Jurkat, Clone E6-1 (cell line): Measurements from ENCODE around the gene RNASE13.
"Not testable (repeated sequence)": the region's sequence is repeated elsewhere in the genome, so short reads cannot be mapped to it uniquely, and the experiment has no call there.

Experiments
- DNase-seq: peaks from one replicate; pipeline ENCODE4 v3.0.0-alpha.2; 2011; ENCODE audit warnings: low read depth, low spot score
- H3K4me3 ChIP-seq: 2 replicates; pipeline ENCODE4 v1.5.1; 2011; ENCODE audit warnings: mild to moderate bottlenecking, low read length, control low read depth, moderate library complexity

Gene RNASE13

GRCh38 chr14:21001218-21001617 lies 33.4 kb downstream of the RNASE13 start:
- no peak for DNase-seq
- no peak overlapping the region for H3K4me3 ChIP-seq

DNA sequence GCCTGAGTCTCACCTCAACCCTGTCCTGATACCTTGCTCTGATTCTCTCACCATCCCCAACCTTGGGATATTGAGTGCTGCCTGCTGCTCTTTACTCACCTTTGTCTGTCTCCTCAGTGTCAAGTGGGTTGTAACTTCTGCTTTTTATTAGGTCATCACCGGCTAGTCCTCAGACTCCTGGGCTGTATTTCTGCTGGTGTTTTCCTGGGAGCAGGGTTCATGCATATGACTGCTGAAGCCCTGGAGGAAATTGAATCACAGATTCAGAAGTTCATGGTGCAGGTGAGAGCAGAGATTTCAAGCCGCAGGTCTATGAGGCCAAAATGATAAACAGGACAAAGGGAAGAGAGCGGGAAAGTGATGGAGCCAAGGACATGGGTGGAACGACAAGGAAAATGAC lies 35.0 kb downstream of the RNASE13 start:
- no peak for DNase-seq
- no peak overlapping the region for H3K4me3 ChIP-seq

DNA sequence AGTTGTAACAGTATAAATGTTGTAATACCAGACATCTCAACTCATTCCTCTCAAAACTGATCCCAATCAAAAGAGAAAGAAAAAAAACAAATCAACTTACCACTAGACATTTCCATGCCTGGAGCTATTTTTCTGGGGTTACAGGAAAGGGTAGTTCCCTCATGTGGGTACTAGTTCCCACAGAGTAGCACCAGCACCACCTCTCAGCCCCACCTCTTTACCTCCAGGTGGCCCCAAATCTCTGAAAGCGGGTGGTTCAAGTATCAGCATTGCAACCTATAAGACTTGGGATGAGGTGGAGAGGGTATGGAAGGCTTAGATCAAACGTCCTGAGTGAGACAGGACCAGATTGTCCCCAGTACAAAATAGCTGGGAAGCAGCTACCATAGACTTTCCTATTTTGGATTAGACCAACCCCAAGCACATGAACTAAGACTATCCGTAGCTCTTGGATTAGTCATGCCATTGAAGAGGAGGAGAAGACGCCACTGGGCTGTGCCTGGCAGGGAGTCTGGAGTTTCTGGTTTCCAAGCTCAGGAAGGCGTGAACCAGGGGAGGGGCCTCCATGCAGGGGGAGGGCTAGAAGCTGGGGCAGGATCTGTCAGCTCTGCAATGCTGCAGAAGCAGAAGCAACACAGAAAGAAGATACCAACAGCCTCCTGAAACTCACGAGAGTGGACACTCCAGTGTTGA lies 35.8 kb downstream of the RNASE13 start, which contains the start of gene SLC39A2:
SLC39A2 (plus strand) TSS at position 620 of the 693 bp plus-strand sequence. CDS start 154 bp downstream, outside the sequence.
- H3K4me3 ChIP-seq = no peak within 1 kb of the TSS
- no peak for DNase-seq

DNA sequence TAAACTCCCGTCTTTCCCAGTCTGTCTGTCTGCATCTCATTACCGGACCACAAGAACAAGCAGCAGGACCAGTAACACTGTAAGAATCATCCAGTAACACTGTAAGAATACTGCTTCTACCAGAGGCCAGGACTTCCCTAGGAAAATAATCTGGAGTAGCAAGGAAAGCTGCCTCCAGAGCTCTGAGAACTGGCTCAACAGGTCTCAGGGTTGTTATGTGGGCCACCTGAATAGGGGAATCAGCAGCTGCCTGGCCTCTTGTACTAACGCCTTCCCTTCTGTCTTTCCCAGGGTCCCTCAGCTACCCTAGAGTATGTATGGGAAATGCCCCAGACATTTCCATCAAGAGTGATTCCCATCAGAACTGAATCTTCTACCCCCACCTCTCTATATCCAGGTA lies 36.5 kb downstream of the RNASE13 start:
- no peak overlapping the region for H3K4me3 ChIP-seq
- DNase-seq = no peak

- DNase-seq = peak; percentile 33
- H3K4me3 ChIP-seq = no peak overlapping the region
Measured at GRCh38 chr14:20997564-20997963, 37.0 kb downstream of the RNASE13 start.

- no peak overlapping the region for H3K4me3 ChIP-seq
Measured at GRCh38 chr14:20997115-20997514, 37.5 kb downstream of the RNASE13 start.

DNA sequence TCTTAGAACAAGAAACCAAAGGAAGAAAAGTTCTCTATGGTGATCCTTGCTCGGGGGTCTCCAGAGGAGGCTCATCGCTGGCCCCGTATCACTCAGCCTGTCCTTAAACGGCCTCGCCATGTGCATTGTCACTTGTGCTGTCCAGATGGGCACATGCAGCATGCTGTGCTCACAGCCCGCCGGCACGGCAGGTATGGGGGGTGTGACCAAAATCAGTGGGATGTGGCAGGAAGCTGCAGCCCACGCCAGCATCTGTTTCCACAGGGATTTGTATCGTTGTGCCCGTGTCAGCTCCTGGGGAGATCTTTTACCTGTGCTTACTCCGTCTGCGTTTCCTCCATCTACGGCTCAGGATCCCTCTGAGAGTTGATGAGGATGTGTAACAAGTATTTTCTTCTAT lies 38.1 kb downstream of the RNASE13 start:
- no peak overlapping the region for H3K4me3 ChIP-seq
- no peak for DNase-seq

More at GRCh38 chr14:20997115-20997514, 37.5 kb downstream of the RNASE13 start:
- no peak for DNase-seq

GRCh38 chr14:20989787-20990600 lies 44.6 kb downstream of the RNASE13 start, which contains the start of gene METTL17:
Gene METTL17, plus strand, starts transcription at chr14:20989980. Its CDS starts 23 bp downstream, at chr14:20990003.
- DNase-seq = peak; percentile 96
- peak within 1 kb of the TSS; percentile 99 for H3K4me3 ChIP-seq

GRCh38 chr14:20989471-20989786 lies 45.2 kb downstream of the RNASE13 start:
- DNase-seq = no peak
- peak overlapping the region; percentile 99 for H3K4me3 ChIP-seq

DNA sequence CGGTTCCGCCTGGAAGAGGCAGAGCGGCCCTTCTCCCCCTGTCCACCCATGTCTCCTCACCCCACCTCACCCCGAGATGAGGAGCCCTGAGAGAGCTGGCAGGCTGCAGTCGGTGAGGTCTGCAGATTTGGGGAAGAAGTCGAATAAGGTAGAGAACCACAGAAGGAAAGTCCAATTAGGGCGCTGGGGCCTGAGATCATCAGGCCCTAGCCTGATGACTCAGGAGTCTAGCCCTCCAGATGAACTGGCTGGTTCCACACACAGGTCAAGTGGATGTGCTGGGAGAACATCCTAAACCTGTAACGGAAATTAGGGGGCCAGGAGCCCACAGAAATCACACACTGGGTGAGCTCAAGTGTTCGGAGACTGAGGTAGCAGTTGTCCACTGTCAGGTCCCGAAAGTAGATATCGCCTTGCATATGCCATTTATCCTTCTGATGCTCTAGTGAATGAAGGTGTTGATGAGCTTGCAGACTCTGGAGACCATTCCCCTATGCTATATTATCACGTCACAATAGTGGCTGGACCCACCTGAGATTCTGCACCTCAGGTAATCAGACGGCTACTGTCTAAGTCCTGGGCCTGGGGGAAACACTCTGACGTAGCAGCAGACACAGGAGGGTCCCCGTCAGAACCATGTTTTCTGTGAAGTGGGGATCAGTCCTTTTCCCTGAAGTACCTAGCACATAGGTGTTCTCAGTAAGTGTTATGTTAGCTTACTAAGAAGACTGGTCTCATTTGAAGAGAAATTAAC lies 45.7 kb downstream of the RNASE13 start:
- H3K4me3 ChIP-seq = peak overlapping the region; percentile 99
- no peak for DNase-seq

DNA sequence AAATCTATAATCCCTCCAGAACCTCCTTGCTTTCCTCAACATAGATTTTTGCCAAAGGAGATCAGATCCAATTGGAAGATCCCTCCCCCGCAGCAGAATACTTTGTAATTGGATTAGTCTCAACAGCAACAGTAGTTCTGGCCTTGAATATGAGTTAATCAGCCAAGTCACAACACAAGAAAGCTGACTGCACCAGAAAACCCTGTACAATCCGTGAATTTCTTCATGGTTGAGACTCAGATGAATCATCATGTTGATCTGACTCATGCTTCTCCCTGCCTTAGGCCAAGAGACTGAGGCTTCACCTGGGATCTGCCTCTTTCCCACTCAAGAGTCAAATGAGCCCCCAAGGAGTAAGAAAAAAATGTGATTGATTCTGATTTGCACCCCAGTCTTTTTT lies 47.8 kb downstream of the RNASE13 start:
- no peak for DNase-seq
- no peak overlapping the region for H3K4me3 ChIP-seq

GRCh38 chr14:20985650-20986049 lies 49.0 kb downstream of the RNASE13 start:
- H3K4me3 ChIP-seq, DNase-seq: not testable (repeated sequence)
